HUES48 (cell line): ENCODE measurements around the gene UBQLN1.

Experiments
- H3K27ac ChIP-seq: one replicate; pipeline ENCODE4 v1.7.0; 2013; ENCODE audit warnings: low read depth, low read length, inconsistent platforms
- H3K27me3 ChIP-seq: 2 replicates; pipeline ENCODE4 v1.6.1; 2013; ENCODE audit warnings: mild to moderate bottlenecking, low read length; ENCODE audit not compliant: control insufficient read depth, insufficient read depth
- H3K36me3 ChIP-seq: 2 replicates; pipeline ENCODE4 v1.6.1; 2013; ENCODE audit warnings: low read length; ENCODE audit not compliant: control insufficient read depth, insufficient read depth
- H3K4me1 ChIP-seq: 2 replicates; pipeline ENCODE4 v1.6.1; 2013; ENCODE audit warnings: mild to moderate bottlenecking, low read length; ENCODE audit not compliant: control insufficient read depth, insufficient read depth
- H3K4me3 ChIP-seq: 2 replicates; pipeline ENCODE4 v1.5.1; 2013; ENCODE audit warnings: mild to moderate bottlenecking, low read depth, low read length
- H3K9ac ChIP-seq: 2 replicates; pipeline ENCODE4 v1.6.1; 2013; ENCODE audit warnings: mild to moderate bottlenecking, low read depth, low read length, moderate library complexity
- H3K9me3 ChIP-seq: 2 replicates; pipeline ENCODE4 v1.6.1; 2013; ENCODE audit warnings: low read length; ENCODE audit not compliant: control insufficient read depth, insufficient read depth

The UBQLN1 gene

GRCh38 chr9:83633676-83634075, 74.1 kb downstream of the UBQLN1 start:
- H3K9ac ChIP-seq, result no peak overlapping the region
- H3K36me3 ChIP-seq, result no peaks in the 10 kb centered on the region
- no peak overlapping the region for H3K27ac ChIP-seq
- H3K9me3 ChIP-seq, result no peaks in the 10 kb centered on the region
- no peak overlapping the region for H3K4me3 ChIP-seq
- H3K27me3 ChIP-seq, result no peaks in the 10 kb centered on the region
- H3K4me1 ChIP-seq, result peaks cover 17% of the 10 kb centered on the region

GRCh38 chr9:83633255-83633654, 74.5 kb downstream of the UBQLN1 start:
- no peaks in the 10 kb centered on the region for H3K9me3 ChIP-seq
- H3K4me3 ChIP-seq, result no peak overlapping the region
- peaks cover 17% of the 10 kb centered on the region for H3K4me1 ChIP-seq
- no peaks in the 10 kb centered on the region for H3K27me3 ChIP-seq
- no peaks in the 10 kb centered on the region for H3K36me3 ChIP-seq
- H3K27ac ChIP-seq, result no peak overlapping the region
- H3K9ac ChIP-seq, result no peak overlapping the region

- Histone ChIP-seq H3K9me3 (no peaks in the 10 kb centered on the region), H3K9ac (no peak overlapping the region), H3K27ac (no peak overlapping the region), H3K36me3 (peaks cover 3% of the 10 kb centered on the region; the same call in 1 of the 2 replicates), H3K4me3 (no peak overlapping the region), H3K4me1 (peaks cover 17% of the 10 kb centered on the region), H3K27me3 (no peaks in the 10 kb centered on the region)
These were observed 76.8 kb downstream of the UBQLN1 start for GRCh38 chr9:83630938-83631457.

GRCh38 chr9:83629433-83630104, 78.2 kb downstream of the UBQLN1 start:
- no peak overlapping the region for H3K4me3 ChIP-seq

GRCh38 chr9:83628540-83628939, 79.2 kb downstream of the UBQLN1 start:
- H3K4me1 ChIP-seq, result peaks cover 21% of the 10 kb centered on the region
- H3K9me3 ChIP-seq, result no peaks in the 10 kb centered on the region
- H3K4me3 ChIP-seq, result no peak overlapping the region
- H3K27me3 ChIP-seq, result no peaks in the 10 kb centered on the region
- H3K36me3 ChIP-seq, result peaks cover 3% of the 10 kb centered on the region; the same call in 1 of the 2 replicates
- no peak overlapping the region for H3K9ac ChIP-seq
- no peak overlapping the region for H3K27ac ChIP-seq

More at GRCh38 chr9:83629433-83630104, 78.2 kb downstream of the UBQLN1 start:
- H3K27ac ChIP-seq, result no peak overlapping the region
- peaks cover 17% of the 10 kb centered on the region for H3K4me1 ChIP-seq
- H3K9ac ChIP-seq, result no peak overlapping the region
- no peaks in the 10 kb centered on the region for H3K9me3 ChIP-seq
- peaks cover 3% of the 10 kb centered on the region; the same call in 1 of the 2 replicates for H3K36me3 ChIP-seq
- no peaks in the 10 kb centered on the region for H3K27me3 ChIP-seq

GRCh38 chr9:83625178-83625577, 82.6 kb downstream of the UBQLN1 start:
- Histone ChIP-seq H3K9me3 (no peaks in the 10 kb centered on the region), H3K4me3 (no peak overlapping the region), H3K27ac (no peak overlapping the region), H3K4me1 (peaks cover 14% of the 10 kb centered on the region), H3K27me3 (0 out of 2 replicates have a peak, but pooled peaks cover 2% of the 10 kb centered on the region), H3K9ac (no peak overlapping the region), H3K36me3 (peaks cover 3% of the 10 kb centered on the region; the same call in 1 of the 2 replicates)

GRCh38 chr9:83623679-83624076, 84.1 kb downstream of the UBQLN1 start:
- Histone ChIP-seq H3K4me1 (peaks cover 10% of the 10 kb centered on the region), H3K36me3 (peaks cover 3% of the 10 kb centered on the region; the same call in 1 of the 2 replicates), H3K4me3 (peak overlapping the region; percentile 86), H3K9me3 (no peaks in the 10 kb centered on the region), H3K27me3 (0 out of 2 replicates have a peak, but pooled peaks cover 2% of the 10 kb centered on the region), H3K9ac (peak overlapping the region; percentile 67), H3K27ac (peak overlapping the region; percentile 62)

- H3K9ac ChIP-seq, result peak within 1 kb of the TSS; percentile 67
- H3K27ac ChIP-seq, result peak within 1 kb of the TSS; percentile 62
- peaks cover 10% of the 10 kb centered on the region for H3K4me1 ChIP-seq
- peak within 1 kb of the TSS; percentile 86 for H3K4me3 ChIP-seq
- H3K36me3 ChIP-seq, result peaks cover 3% of the 10 kb centered on the region; the same call in 1 of the 2 replicates
- no peaks in the 10 kb centered on the region for H3K9me3 ChIP-seq
- 0 out of 2 replicates have a peak, but pooled peaks cover 2% of the 10 kb centered on the region for H3K27me3 ChIP-seq
These were observed 84.6 kb downstream of the UBQLN1 start, which contains the start of gene IDNK for GRCh38 chr9:83622939-83623678. Gene IDNK, plus strand, starts transcription at chr9:83623143. Its CDS starts 29 bp downstream, at chr9:83623172.

- H3K36me3 ChIP-seq, result peaks cover 3% of the 10 kb centered on the region; the same call in 1 of the 2 replicates
- H3K27me3 ChIP-seq, result 0 out of 2 replicates have a peak, but pooled peaks cover 2% of the 10 kb centered on the region
- H3K4me3 ChIP-seq, result peak overlapping the region; percentile 86
- peak overlapping the region; percentile 62 for H3K27ac ChIP-seq
- H3K9ac ChIP-seq, result peak overlapping the region; percentile 67
- peaks cover 10% of the 10 kb centered on the region for H3K4me1 ChIP-seq
- H3K9me3 ChIP-seq, result no peaks in the 10 kb centered on the region
These were observed 85.3 kb downstream of the UBQLN1 start for GRCh38 chr9:83622433-83622938.

GRCh38 chr9:83620841-83621636, 86.7 kb downstream of the UBQLN1 start:
- H3K36me3 ChIP-seq, result no peaks in the 10 kb centered on the region
- H3K4me1 ChIP-seq, result peaks cover 10% of the 10 kb centered on the region
- no peak overlapping the region for H3K9ac ChIP-seq
- 0 out of 2 replicates have a peak, but pooled peaks cover 2% of the 10 kb centered on the region for H3K27me3 ChIP-seq
- no peak overlapping the region for H3K27ac ChIP-seq
- H3K4me3 ChIP-seq, result peak overlapping the region; percentile 27; the same call in 1 of the 2 replicates
- no peaks in the 10 kb centered on the region for H3K9me3 ChIP-seq
